Epithelial cell of proximal tubule (primary cell): ENCODE measurements around the gene LRMDA. TPM values are rescaled to one million over a fixed set of nuclear protein-coding genes. Genes with fewer than 3 reads are reported as not detected.

ENCODE experiments used
- DNase-seq: peaks from one replicate; pipeline ENCODE4 v3.0.0-alpha.2; 2011; ENCODE audit warnings: low read depth
- H3K4me3 ChIP-seq: 2 replicates; pipeline ENCODE4 v1.5.1; 2011; ENCODE audit warnings: low read depth, mild to moderate bottlenecking, low read length
- CTCF ChIP-seq: conservative IDR thresholded peaks from 2 replicates; pipeline ENCODE4 v1.5.1; 2012; ENCODE audit warnings: low read depth, mild to moderate bottlenecking, low read length
- total RNA-seq: library from RNA; depleted of rRNA; stranded (reverse); fragments of >200 nt; gene quantifications from 2 replicates; pipeline ENCODE4 v1.2.3, GENCODE V29; 2015

Gene LRMDA
- total RNA-seq, 1 donor from 2014 or later, result 0.75 TPM

GRCh38 chr10:76422769-76423168 lies 991.3 kb downstream of the LRMDA start:
- TF ChIP-seq CTCF, result no peak
- no peak overlapping the region for H3K4me3 ChIP-seq
- DNase-seq, result no peak

GRCh38 chr10:76428551-76429367 lies 997.3 kb downstream of the LRMDA start:
- DNase-seq, result peak; percentile 87
- no peak overlapping the region for H3K4me3 ChIP-seq
- no peak for TF ChIP-seq CTCF

- H3K4me3 ChIP-seq, result no peak overlapping the region
- no peak for TF ChIP-seq CTCF
- DNase-seq, result no peak
Observed at GRCh38 chr10:76429368-76430060, 998.1 kb downstream of the LRMDA start.

GRCh38 chr10:76430061-76430645 lies 998.7 kb downstream of the LRMDA start:
- DNase-seq, result no peak
- TF ChIP-seq CTCF, result no peak
- no peak overlapping the region for H3K4me3 ChIP-seq

DNA sequence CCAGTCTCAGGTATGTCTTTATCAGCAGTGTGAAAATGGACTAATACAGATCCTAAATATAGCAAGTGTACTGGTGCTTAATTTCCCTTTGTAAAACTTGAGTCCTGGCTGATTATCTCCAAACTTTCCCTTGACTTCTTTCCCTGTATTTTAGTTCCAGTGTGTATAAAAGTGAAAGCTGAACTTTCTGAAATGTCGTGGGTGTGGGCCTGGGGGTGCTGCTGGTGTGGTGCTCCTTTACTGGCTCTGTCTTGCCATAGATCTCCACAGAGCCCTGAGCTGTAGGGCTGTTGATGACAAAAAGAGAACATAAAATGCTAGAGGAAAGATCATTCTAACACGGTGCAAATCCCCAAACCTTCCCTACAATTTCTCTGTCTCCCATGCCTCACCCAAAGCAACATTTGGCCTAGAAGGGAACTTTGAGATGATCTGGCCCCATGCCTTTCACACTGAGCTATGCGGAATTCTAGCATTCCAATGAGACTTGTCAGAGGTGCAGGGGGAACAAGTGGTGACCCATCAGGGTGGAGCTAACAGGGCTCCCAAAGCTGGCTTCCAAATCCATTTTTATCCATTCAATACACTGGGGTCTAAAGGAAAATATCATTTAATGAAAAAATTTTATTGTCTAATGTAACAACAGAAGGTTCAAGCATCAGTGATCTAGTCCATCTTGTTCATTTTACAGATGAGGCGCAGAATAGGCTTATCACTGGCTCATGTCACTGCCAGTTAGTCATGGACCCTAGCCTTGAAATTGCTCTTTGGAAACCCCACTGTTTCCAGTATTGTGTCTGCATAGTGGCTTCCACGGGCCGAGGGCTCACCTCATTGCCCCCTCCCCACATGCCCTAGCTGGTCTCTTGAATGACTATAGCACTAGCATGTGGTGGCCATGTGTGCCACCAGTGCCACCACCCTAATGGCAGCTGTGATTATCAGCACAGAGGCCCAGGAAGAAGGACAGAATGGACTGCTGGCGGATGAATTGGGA lies 1000.9 kb downstream of the LRMDA start:
- peak; percentile 15 for DNase-seq
- TF ChIP-seq CTCF, result no peak
- H3K4me3 ChIP-seq, result no peak overlapping the region
